Small intestine (tissue), 7 donors: ENCODE measurements around the gene HOXC13. TPM values are rescaled to one million over a fixed set of nuclear protein-coding genes. Genes with fewer than 3 reads are reported as not detected.

Experiments
- DNase-seq, 2 donors: peaks; one replicate each; pipeline versions ENCODE4 v3.0.0 to v3.0.0-alpha.2; 2013
- FAIRE-seq: peaks from 2 replicates; lab custom pipeline; 2012; peaks lifted over from hg19 to GRCh38; lab: Jason Lieb, UNC
- H3K27ac ChIP-seq, 3 donors: one replicate each; pipeline ENCODE4 v1.5.1; 2013; ENCODE audit warnings: low read length in 2 of 3, mild to moderate bottlenecking in 2 of 3, control low read depth in 1 of 3, inconsistent platforms in 1 of 3, low read depth in 1 of 3, moderate library complexity in 1 of 3
- H3K27me3 ChIP-seq, 3 donors: one replicate each; pipeline ENCODE4 v1.6.1; 2013; ENCODE audit warnings: low read length in 3 of 3, inconsistent platforms in 1 of 3; ENCODE audit not compliant: control insufficient read depth in 3 of 3, insufficient read depth in 3 of 3
- H3K36me3 ChIP-seq, 3 donors: one replicate each; pipeline ENCODE4 v1.6.1; 2013; ENCODE audit warnings: low read length in 3 of 3, inconsistent platforms in 1 of 3, low read depth in 1 of 3, mild to moderate bottlenecking in 1 of 3, moderate library complexity in 1 of 3; ENCODE audit not compliant: control insufficient read depth in 3 of 3, insufficient read depth in 2 of 3
- H3K4me1 ChIP-seq, 3 donors: one replicate each; pipeline ENCODE4 v1.6.1; 2013; ENCODE audit warnings: low read length in 2 of 3, inconsistent platforms in 1 of 3, low read depth in 1 of 3, mild to moderate bottlenecking in 1 of 3, moderate library complexity in 1 of 3; ENCODE audit not compliant: control insufficient read depth in 3 of 3, insufficient read depth in 2 of 3
- H3K4me3 ChIP-seq, 3 donors: one replicate each; pipeline ENCODE4 v1.5.1; 2013; ENCODE audit warnings: low read length in 3 of 3, control low read depth in 1 of 3, inconsistent platforms in 1 of 3, low read depth in 1 of 3, mild to moderate bottlenecking in 1 of 3, moderate library complexity in 1 of 3
- H3K9me3 ChIP-seq, 2 donors: one replicate each; pipeline ENCODE4 v1.6.1; 2013; ENCODE audit warnings: low read depth in 1 of 2, low read length in 1 of 2; ENCODE audit not compliant: control insufficient read depth in 2 of 2, insufficient read depth in 1 of 2
- WGBS, 3 donors: extraction: QIAGEN DNeasy Blood & Tissue Kit; methylation state at CpG; one replicate each; pipeline ENCODE4 v1.1.7; 2013; 5-methylcytosine and 5-hydroxymethylcytosine counted together
- polyA plus RNA-seq, 4 donors: library from polyadenylated mRNA; stranded (reverse) in 3 of 4; unstranded in 1 of 4; fragments of 200-250 nt in 3 of 4; fragments of 120-200 nt in 1 of 4; gene quantifications; one replicate each; pipeline versions ENCODE4 v1.2.1 to v1.2.3, GENCODE V29; 2013
- donor health status: healthy with polysubstance abuse.
- donor health status: control.
- donor health status: control.
- donor health status: Bipolar disorder and iron deficiency.
- donor health status: healthy.

HOXC13 gene
- polyA plus RNA-seq, 4 donors: not detected

DNA sequence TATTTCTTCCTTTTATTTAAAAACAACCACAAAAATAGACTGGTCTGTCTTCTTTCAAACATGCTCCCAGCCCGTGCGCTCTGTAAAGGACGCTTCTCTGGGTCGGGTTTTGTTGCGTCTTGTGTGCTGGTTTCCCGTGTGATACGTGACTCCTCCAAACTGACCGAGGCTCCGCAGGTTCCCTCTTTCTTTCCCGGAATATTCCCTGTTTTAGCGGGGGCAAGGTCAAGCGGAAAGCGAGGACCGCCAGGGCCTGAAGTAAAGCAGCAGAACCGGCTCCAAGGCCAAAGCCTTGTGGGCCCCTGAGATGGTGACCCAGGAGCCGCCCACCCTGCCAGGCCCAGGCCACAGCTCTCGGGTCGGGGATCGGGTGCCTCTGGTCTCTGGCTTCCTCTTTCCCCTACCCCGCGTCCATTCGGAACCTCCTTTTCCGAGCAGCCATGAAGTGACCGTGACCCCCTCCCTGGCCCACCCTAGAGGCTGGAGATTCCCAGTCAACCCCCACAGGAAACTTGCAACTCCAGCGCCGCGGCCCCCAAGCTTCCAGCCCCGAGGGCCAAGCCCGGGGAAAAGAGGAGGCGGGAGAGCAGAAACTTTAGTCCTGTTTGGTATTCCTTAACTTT, 45.4 kb downstream of the HOXC13 start:
- FAIRE-seq (no peak), DNase-seq (no peak)
- Histone ChIP-seq H3K27me3 (peaks cover 0 to 92% (median 75%) of the 10 kb centered on the region in 3 donors), H3K4me3 (no peak overlapping the region), H3K27ac (no peak overlapping the region), H3K9me3 (peaks cover 0 to 4% of the 10 kb centered on the region in 2 donors), H3K4me1 (peaks cover 5 to 39% (median 6%) of the 10 kb centered on the region in 3 donors), H3K36me3 (no peaks in the 10 kb centered on the region)
- 21 to 40% (median 29%) methylated on average over 29 to 30 of the region's 30 CpGs for WGBS, 3 donors

DNA sequence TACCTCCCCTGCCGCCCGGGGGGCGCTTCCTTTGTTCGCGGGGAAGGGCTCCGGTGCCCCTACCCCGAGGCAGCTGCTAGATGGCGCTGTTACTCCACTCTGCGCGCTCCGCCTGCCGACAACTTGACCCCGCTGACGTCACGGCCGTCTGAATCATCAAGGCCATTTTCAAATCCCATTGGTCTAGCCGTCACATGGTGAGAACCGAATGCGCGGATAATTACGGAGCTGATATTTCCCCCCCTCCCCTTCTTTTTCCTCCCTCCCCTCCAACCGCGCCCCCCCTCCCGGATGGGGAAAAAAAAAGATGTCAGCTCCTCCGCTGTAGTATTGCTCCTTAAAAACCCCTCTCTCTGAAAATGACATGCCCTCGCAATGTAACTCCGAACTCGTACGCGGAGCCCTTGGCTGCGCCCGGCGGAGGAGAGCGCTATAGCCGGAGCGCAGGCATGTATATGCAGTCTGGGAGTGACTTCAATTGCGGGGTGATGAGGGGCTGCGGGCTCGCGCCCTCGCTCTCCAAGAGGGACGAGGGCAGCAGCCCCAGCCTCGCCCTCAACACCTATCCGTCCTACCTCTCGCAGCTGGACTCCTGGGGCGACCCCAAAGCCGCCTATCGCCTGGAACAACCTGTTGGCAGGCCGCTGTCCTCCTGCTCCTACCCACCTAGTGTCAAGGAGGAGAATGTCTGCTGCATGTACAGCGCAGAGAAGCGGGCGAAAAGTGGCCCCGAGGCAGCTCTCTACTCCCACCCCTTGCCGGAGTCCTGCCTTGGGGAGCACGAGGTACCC, 46.5 kb downstream of the HOXC13 start, which contains the start of gene HOXC10:
Gene HOXC10 (plus strand): TSS at position 246 of the 791 bp plus-strand sequence. CDS start 114 bp downstream, at position 360.
- 4 to 6% (median 5%) methylated on average over 53 to 55 of the region's 55 CpGs for WGBS, 3 donors
- Histone ChIP-seq H3K27ac (no peak within 1 kb of the TSS), H3K4me1 (peaks cover 3 to 33% (median 5%) of the 10 kb centered on the region in 3 donors)

DNA sequence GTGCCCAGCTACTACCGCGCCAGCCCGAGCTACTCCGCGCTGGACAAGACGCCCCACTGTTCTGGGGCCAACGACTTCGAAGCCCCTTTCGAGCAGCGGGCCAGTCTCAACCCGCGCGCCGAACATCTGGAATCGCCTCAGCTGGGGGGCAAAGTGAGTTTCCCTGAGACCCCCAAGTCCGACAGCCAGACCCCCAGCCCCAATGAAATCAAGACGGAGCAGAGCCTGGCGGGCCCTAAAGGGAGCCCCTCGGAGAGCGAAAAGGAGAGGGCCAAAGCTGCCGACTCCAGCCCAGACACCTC, 47.0 kb downstream of the HOXC13 start:
- Histone ChIP-seq H3K27ac (no peak overlapping the region), H3K27me3 (peaks cover 0 to 99% (median 73%) of the 10 kb centered on the region in 3 donors), H3K4me1 (peaks cover 3 to 32% (median 5%) of the 10 kb centered on the region in 3 donors), H3K9me3 (peaks cover 0 to 4% of the 10 kb centered on the region in 2 donors), H3K36me3 (no peaks in the 10 kb centered on the region), H3K4me3 (peak overlapping the region in 2 of 3 donors; percentile 14 to 37)
- WGBS, 3 donors: 8 to 19% (median 10%) methylated on average over 21 of the region's 21 CpGs
- FAIRE-seq (no peak), DNase-seq (no peak)

More for the DNA sequence above, 46.5 kb downstream of the HOXC13 start, which contains the start of gene HOXC10:
- no peaks in the 10 kb centered on the region for H3K36me3 ChIP-seq
- H3K27me3 ChIP-seq: peaks cover 0 to 97% (median 72%) of the 10 kb centered on the region in 3 donors
- DNase-seq (peak; percentile 85 to 94), FAIRE-seq (no peak)
- H3K4me3 ChIP-seq: peak within 1 kb of the TSS in 2 of 3 donors; percentile 35 to 37
- H3K9me3 ChIP-seq: peaks cover 0 to 4% of the 10 kb centered on the region in 2 donors

DNA sequence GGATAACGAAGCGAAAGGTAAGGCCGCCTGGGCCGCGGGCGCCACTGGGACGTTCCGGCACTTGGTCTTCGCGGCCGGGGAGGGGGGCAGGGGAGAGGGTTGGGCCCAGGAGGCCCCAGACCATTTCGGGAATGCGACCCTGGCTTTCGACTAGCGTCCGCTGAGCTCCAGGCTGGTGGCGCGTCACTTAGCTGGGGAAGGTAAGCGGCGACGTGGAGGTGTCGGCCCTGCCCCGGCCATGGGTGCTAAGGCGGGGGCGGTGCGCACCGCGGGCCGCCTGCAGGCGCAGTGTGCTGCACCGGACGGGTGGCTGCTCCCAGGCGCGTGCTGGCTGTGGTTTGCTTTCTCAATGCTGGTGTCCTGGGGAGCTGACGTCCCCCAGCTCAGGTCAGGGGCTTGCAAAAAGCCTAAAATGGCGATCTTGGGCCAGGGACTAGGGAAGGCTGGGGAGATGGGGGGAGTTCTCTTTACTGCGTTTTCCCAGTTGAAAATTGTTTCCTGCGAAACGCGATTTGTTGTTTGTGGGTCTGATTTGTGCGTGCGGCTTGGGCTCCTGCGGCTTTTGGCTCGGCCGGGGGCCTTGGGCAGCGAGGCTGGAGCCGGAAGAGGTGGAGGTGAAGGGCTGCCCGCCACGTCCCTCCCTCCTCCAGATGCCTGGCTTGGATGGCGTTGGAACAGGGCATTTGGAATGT, 47.5 kb downstream of the HOXC13 start:
- peaks cover 0 to 4% of the 10 kb centered on the region in 2 donors for H3K9me3 ChIP-seq
- WGBS, 3 donors: 2 to 3% (median 3%) methylated on average over 48 to 50 of the region's 50 CpGs
- H3K4me3 ChIP-seq: peak overlapping the region in 2 of 3 donors; percentile 14 to 37
- peaks cover 3 to 32% (median 5%) of the 10 kb centered on the region in 3 donors for H3K4me1 ChIP-seq
- H3K27ac ChIP-seq: no peak overlapping the region
- FAIRE-seq (no peak), DNase-seq (peak in 1 of 2 donors; percentile 62)
- peaks cover 0 to 99% (median 73%) of the 10 kb centered on the region in 3 donors for H3K27me3 ChIP-seq
- no peaks in the 10 kb centered on the region for H3K36me3 ChIP-seq

DNA sequence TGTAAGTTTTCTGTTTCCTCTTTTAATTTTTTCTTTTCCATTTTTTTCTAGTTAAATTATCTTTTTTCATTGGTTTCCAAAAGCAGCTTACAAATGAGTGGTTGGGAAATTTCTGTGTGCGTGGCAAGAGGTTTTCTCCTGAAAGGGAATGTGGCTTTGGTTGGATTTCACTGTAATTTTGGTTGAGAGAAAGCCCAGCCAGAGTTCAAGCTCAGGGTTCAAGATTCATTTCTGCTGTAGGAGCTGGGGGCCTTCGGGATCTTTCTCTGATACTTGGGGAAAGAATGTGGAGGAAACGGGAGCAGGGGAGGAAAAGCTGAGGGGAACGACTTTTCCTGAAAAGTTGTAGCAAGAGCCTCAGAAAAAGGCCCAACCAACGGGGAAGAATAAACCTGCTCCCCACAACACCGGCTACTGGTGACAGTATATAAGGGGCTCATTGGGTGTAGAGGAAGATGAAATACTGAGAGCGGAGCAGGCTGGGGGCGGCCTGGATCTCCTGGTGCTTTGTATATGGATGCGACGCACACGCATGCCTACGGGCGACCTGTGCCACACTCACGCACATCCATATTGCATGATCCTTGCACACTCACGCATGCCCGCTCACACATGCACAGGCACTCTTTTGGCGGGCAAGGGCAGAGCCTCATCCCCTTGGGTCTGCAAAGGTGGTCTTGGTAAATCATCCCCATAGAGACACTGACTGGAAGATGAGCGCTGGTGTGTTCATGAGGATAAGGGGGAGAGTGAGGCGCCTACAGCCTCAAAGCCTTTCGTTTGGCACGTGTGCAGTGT, 48.3 kb downstream of the HOXC13 start:
- H3K27me3 ChIP-seq: peaks cover under 1 to 99% (median 75%) of the 10 kb centered on the region in 3 donors
- no peaks in the 10 kb centered on the region for H3K36me3 ChIP-seq
- no peak overlapping the region for H3K27ac ChIP-seq
- H3K4me1 ChIP-seq: peaks cover 3 to 32% (median 5%) of the 10 kb centered on the region in 3 donors
- FAIRE-seq (no peak), DNase-seq (no peak)
- H3K4me3 ChIP-seq: no peak overlapping the region
- H3K9me3 ChIP-seq: peaks cover 0 to 4% of the 10 kb centered on the region in 2 donors
- WGBS, 3 donors: 19 to 28% (median 26%) methylated on average over 21 of the region's 21 CpGs

DNA sequence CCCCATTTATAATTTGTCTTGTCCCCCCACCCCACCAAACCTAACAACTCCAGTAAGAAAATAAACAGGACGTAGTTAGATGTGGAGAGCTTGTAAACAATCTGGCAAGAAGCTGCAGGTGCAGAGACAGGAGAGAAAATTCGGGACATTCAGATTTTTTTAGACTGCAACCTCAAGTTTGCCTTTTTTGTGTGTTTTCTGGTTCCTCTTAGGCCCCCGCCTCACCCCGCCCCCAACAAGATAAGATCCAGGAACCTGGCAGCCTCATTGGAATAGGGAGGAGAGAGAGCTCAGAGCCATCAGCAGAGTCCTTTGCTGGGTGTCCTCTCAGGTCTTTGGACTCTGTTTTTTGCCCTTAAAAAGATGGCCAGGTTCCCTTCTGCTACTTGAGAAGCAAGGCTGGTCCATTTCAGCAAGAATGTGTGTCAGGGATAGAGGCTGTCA, 49.2 kb downstream of the HOXC13 start:
- Histone ChIP-seq H3K27me3 (peaks cover 7 to 99% (median 72%) of the 10 kb centered on the region in 3 donors), H3K9me3 (peaks cover 0 to 4% of the 10 kb centered on the region in 2 donors), H3K36me3 (no peaks in the 10 kb centered on the region), H3K4me3 (no peak overlapping the region), H3K27ac (no peak overlapping the region), H3K4me1 (peaks cover 3 to 32% (median 5%) of the 10 kb centered on the region in 3 donors)
- no peak for FAIRE-seq
- 1 to 12% (median 6%) methylated on average over 4 of the region's 4 CpGs for WGBS, 3 donors
- DNase-seq: no peak

DNA sequence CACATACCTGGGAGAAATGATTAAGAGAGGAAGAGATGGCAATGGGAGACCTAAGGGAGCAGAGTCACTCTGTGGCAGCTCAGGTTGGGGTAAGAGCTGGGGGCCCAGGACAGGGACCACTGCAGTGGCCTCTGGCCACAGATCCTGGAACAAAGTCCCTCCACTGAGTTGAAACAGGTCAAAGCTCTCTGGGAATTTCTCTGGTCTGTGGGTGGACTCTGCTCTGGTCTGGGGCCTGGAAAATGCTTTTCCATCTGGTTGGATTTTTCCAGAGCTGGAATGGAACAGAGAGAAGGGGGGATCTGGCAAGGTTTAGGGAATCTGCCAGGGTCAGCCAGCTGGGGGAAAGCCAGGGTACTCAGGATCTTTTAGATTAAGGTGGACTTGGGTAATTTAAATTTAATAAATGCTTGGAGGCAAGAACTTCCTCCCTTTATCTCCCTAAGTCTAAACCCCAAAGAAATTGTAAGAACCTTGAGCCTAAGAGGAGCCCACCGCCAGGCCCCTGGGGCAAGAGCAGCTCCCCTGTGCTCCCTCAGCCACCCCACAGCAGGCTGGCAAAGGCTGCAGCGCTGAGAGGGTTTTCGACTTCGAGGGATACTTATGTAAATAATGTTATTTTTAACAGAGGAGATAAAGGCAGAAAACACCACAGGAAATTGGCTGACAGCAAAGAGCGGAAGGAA, 50.1 kb downstream of the HOXC13 start:
- Histone ChIP-seq H3K9me3 (peaks cover 0 to 4% of the 10 kb centered on the region in 2 donors), H3K4me1 (peaks cover 3 to 32% (median 5%) of the 10 kb centered on the region in 3 donors), H3K36me3 (no peaks in the 10 kb centered on the region), H3K27ac (no peak overlapping the region), H3K27me3 (peaks cover 7 to 99% (median 70%) of the 10 kb centered on the region in 3 donors), H3K4me3 (no peak overlapping the region)
- 7 to 10% (median 8%) methylated on average over 5 of the region's 5 CpGs for WGBS, 3 donors
- DNase-seq: peak in 1 of 2 donors; percentile 33
- FAIRE-seq: no peak
